Stimulated activated naive CD8-positive, alpha-beta T cell treated with anti-CD3 and anti-CD28 coated beads, Interleukin-15, Interleukin-2, amounts not matched to agents 100 U/mL and 50 U/mL, for 24 hours (primary cell): ENCODE measurements around the gene SLFN12L.
A peak's percentile ranks its signal among the peaks of the same experiment; 100 is the strongest.

Experiments used
- ATAC-seq: fragments of 150-1000 bp; cut with Tn5 transposase; one replicate; pipeline ENCODE4 v1.10.0; 2021
- DNase-seq: peaks from one replicate; pipeline ENCODE4 v3.0.0; 2021

Gene SLFN12L

GRCh38 chr17:35432176-35433074 is 105.1 kb downstream of the SLFN12L start, which contains the start of gene SLFN12:
Gene SLFN12 (minus strand): TSS chr17:35432500. CDS start chr17:35423028, 9,472 bp downstream.
- ATAC-seq (peak; percentile 61), DNase-seq (peak; percentile 49)

GRCh38 chr17:35429702-35430101 is 107.8 kb downstream of the SLFN12L start:
- DNase-seq (no peak), ATAC-seq (no peak)

- no peak for ATAC-seq
Observed at GRCh38 chr17:35428229-35428628, 109.2 kb downstream of the SLFN12L start.

DNA sequence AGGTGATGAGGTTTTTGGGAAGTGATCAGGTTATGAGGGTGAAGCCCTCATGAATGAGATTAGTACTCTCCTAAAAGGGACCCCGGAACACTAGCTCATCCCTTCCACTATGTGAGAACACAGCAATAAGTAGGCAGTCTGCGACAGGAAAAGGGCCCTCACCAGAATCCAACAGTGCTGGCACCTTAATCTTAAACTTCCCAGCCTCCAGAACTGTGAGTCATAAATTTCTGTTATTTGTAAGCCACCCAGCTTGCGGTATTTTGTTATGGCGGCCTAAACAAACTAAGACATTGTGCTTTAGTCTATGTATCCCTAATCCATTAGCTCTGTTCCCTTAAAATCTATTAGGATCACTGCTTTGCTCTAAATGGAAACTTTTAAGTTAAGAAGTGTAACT is 113.7 kb downstream of the SLFN12L start:
- ATAC-seq = no peak

More at GRCh38 chr17:35428229-35428628, 109.2 kb downstream of the SLFN12L start:
- DNase-seq = no peak

More for the DNA sequence above, 113.7 kb downstream of the SLFN12L start:
- DNase-seq = no peak
